Stimulated activated effector memory CD8-positive, alpha-beta T cell treated with anti-CD3 and anti-CD28 coated beads, Interleukin-12 subunit alpha, Interleukin-12 subunit beta, amount 100 ng/mL, for 72 hours (primary cell): ENCODE results near the gene ASAP2.

Experiments used
- ATAC-seq: fragments of 150-1000 bp; cut with Tn5 transposase; 2 replicates; pipeline ENCODE4 v1.10.0; 2021
- DNase-seq, 2 donors: peaks; one replicate each; pipeline ENCODE4 v3.0.0; 2021 to 2022; ENCODE audit warnings: low spot score in 2 of 2
- H3K27ac Mint-ChIP-seq: one replicate; pipeline ENCODE4 v1.8.0; 2022; ENCODE audit warnings: mild to moderate bottlenecking, mixed read lengths
- H3K36me3 Mint-ChIP-seq: one replicate; pipeline ENCODE4 v1.8.0; 2022; ENCODE audit warnings: mild to moderate bottlenecking, mixed read lengths
- H3K4me1 Mint-ChIP-seq: one replicate; pipeline ENCODE4 v1.8.0; 2022; ENCODE audit warnings: mixed read lengths
- H3K4me3 Mint-ChIP-seq: one replicate; pipeline ENCODE4 v1.8.0; 2022; ENCODE audit warnings: mild to moderate bottlenecking, mixed read lengths
- H3K9me3 Mint-ChIP-seq: one replicate; pipeline ENCODE4 v1.8.0; 2022; ENCODE audit warnings: mixed read lengths

The ASAP2 gene

DNA sequence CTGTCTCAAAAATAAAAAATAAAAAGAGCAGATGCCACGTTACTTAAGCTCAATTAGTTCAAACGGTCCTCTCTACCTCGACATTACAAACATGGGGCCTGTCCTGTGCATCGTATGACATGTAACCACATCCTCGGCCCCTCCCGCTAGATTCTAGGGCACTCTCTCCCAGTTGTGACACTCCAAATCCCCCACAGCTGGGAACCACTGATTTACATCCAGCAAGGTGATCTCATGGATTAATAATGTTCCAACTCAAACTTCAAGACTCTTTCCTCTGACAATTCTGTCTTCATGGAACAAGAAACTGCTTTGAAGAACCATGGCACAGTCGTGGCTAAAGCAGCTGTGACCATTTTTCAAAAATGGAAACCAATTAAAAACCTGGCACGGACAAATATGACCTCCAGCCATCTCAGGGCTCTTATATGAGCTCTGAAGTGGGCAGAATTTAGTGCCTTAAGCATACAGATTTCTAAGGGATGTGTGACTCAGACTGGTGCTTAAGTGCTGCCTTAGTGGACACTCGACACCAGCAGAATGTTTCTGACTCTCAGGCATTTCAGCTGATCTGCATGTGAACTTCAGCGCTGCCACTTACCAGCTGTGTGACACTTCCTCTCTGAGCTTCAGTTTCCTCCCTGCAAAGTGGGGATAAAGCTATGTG lies 31.7 kb upstream of the ASAP2 start:
- ATAC-seq, result no peak
- no peak overlapping the region for H3K4me3 Mint-ChIP-seq
- H3K9me3 Mint-ChIP-seq, result no peaks in the 10 kb centered on the region
- H3K27ac Mint-ChIP-seq, result no peak overlapping the region
- DNase-seq, result no peak
- H3K36me3 Mint-ChIP-seq, result no peaks in the 10 kb centered on the region
- H3K4me1 Mint-ChIP-seq, result no peaks in the 10 kb centered on the region

DNA sequence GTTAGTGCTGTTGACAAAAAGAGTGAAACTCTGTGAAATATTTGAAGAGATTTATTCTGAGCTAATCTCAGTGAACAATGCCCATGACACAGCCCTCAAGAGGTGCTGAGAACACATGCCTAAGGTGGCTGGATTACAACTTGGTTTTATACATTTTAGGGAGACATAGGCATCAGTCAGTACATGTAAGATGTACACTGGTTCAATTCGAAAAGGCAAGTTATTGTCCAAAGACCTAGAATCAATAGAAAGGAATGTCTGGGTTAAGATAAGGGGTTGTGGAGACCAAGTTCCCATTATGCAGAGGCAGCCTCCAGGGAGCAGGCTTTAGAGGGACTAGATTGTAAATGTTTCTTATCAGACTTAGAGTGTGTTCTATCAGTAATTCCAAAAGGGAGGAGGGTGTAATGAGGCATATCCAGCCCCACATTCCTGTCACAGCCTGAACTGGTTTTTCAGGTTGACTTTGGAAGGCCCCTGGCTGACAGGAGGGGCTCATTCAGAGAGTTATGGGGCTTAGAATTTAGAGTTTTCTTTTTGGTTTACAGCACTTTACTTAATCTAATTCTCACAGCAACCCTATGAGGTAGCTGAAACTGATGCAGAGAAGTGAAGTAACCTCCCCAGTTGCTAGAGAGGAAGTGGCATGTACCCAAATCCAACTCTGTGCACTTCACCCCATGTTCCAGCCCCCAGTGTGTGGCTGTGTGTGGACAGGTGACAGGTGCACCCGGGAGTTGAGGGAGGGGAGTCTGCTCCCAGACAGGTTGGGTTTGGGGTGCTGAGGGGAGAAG lies 28.3 kb upstream of the ASAP2 start:
- no peaks in the 10 kb centered on the region for H3K36me3 Mint-ChIP-seq
- no peaks in the 10 kb centered on the region for H3K4me1 Mint-ChIP-seq
- H3K9me3 Mint-ChIP-seq, result no peaks in the 10 kb centered on the region
- H3K4me3 Mint-ChIP-seq, result no peak overlapping the region
- no peak overlapping the region for H3K27ac Mint-ChIP-seq
- ATAC-seq, result peak; percentile 34
- no peak for DNase-seq

DNA sequence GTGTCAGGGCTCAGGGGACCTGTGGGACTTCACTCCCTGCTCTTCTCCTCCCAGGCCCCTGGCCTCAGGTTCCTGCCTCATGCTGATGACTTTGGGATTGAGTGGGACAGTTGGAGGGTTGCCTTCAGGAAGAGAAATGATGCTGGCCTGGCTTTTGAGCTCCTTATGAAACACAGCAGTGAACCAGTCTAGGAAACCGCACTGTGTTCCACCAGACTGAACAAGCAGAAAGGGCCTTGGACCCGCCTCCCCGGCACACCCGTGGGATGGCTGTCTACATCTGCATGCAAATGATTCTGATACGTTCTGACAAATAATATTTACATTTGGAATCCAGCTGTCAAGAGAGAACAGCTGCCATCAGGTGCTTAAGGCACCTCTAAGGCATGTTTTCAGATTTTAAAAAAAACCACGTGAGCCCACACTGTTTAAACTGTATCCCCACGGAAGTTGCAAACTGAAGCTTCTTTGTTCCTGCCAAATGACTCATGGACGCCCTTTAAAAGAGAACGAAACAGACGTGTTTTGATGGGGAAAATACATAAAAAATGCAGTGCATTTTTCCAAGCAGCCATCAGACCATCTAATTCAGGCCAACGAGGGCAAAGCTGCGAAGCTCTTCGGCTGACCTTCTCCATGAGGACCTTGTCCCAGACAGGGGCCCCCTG lies 27.6 kb upstream of the ASAP2 start:
- Mint-ChIP-seq H3K36me3 (no peaks in the 10 kb centered on the region), H3K9me3 (no peaks in the 10 kb centered on the region), H3K27ac (no peak overlapping the region), H3K4me1 (no peaks in the 10 kb centered on the region), H3K4me3 (no peak overlapping the region)
- ATAC-seq, result no peak
- DNase-seq, result no peak

DNA sequence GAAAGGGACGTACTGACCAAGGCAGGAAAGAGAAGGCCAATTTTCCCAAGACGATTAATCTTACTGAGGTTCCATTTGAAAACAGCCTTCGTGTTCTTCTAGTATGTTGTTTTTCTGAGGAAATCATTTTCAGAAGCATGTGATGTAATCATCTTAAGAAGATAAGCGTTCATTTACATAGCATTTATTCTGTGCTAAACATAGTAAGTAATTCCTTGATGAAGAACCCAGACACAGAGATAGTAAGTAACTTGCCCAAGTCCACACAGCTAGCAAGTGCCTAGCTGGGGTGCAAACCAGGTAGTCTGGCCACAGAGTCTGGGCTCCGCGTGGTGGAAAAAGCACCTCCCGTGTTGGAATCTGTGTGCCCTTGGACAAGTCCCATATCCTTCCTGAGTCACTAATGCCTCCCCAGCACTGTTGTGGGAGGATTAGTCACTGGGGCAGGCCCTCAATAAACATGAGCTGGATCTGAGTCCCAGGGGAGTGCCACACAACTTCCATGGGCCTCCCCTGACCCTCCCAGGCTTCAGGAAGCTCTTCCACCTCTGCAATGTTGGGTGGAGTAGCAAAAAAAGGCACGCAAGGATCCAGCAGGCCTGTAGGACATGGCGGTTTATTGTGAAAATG lies 26.9 kb upstream of the ASAP2 start:
- H3K4me1 Mint-ChIP-seq, result no peaks in the 10 kb centered on the region
- H3K9me3 Mint-ChIP-seq, result no peaks in the 10 kb centered on the region
- no peak overlapping the region for H3K4me3 Mint-ChIP-seq
- H3K36me3 Mint-ChIP-seq, result no peaks in the 10 kb centered on the region
- H3K27ac Mint-ChIP-seq, result no peak overlapping the region
- no peak for DNase-seq
- ATAC-seq, result no peak

DNA sequence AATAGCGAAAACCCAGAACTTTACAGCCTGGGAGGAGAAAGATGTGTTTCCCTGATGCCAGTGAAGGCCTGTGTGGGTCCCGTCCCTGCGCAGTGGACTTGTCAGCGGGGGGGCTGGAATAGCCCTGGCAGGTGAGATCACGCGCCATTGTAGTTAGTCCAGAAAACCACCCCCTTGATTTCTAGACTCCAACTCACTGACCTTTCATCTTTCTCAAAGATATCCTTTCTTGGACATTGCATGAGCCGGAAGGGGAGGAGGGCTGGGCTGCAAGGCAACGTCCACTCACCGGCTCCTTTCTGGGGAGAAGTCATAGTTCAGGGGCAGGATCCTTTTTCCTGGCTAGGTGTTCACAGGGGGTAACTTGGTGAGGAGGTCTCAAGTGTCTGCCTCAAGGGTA lies 22.3 kb upstream of the ASAP2 start:
- no peak overlapping the region for H3K27ac Mint-ChIP-seq
- no peak overlapping the region for H3K4me3 Mint-ChIP-seq
- H3K4me1 Mint-ChIP-seq, result no peaks in the 10 kb centered on the region
- ATAC-seq (no peak), DNase-seq (no peak)
- H3K36me3 Mint-ChIP-seq, result no peaks in the 10 kb centered on the region
- no peaks in the 10 kb centered on the region for H3K9me3 Mint-ChIP-seq

DNA sequence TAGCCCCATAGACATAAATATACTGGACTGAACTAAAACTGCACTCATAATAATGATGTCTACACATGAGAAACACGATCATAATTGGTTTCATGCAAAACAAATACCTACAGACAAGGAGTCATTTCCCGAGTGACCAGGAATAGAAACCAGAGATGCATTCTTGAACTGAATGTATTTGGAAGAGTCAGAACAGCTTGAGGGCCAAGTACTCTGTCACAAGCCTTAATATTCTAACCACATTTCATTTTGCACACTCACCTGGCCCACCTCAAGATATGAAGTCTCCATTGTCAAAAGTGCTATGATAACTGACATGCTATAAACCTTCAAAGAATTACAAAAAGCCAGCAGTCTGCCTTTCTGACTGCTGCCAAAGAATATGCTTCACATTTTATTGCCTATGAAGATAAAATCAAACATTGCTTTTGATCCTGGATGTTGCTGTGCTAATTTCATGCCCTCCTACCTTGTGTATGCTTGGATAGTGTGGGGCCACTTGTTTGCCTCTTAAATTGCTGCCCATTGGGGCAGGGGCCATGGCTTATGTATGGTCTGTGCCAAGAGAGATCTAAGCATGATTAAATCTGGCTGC lies 18.9 kb upstream of the ASAP2 start:
- Mint-ChIP-seq H3K36me3 (no peaks in the 10 kb centered on the region), H3K4me3 (no peak overlapping the region), H3K9me3 (no peaks in the 10 kb centered on the region), H3K27ac (no peak overlapping the region), H3K4me1 (no peaks in the 10 kb centered on the region)
- DNase-seq (no peak), ATAC-seq (peak; percentile 41)

DNA sequence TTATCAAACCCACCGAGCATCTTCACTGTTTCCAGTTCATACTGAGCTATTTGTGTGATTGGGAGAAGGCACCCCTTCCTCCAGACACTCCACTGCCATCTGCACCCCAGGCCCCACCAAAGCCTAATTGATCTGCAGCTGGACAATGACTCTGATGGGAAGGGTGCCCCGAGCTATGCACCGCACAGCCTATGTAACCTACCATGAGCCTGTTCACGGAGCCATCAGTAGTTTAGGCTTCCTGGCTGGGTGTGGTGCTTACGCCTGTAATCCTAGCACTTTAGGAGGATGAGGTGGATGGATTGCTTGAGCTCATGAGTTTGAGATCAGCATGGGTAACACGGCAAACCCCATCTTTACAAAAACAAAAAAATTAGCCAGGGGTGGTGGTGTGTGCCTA lies 17.8 kb upstream of the ASAP2 start:
- H3K4me3 Mint-ChIP-seq, result no peak overlapping the region
- no peaks in the 10 kb centered on the region for H3K4me1 Mint-ChIP-seq
- DNase-seq (no peak), ATAC-seq (no peak)
- H3K36me3 Mint-ChIP-seq, result no peaks in the 10 kb centered on the region
- H3K9me3 Mint-ChIP-seq, result no peaks in the 10 kb centered on the region
- no peak overlapping the region for H3K27ac Mint-ChIP-seq

DNA sequence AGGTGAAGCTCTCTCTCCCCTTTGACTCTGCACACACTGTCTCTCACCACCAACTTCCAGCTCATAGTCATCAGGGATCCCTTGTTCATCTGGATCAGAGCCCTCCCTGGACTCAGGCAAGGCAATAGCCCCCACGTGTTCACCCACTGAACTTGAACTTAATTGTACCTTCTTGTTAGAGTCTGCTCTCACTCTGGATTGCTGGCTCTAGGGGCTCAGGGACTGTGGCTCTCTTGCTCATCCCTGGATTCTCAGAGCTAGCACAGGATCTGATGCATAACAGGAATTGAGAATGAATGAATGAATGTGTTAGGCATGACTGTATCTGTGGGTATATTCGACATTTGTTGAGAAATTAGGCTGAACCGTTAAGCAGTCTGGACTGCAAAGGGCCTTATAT lies 16.7 kb upstream of the ASAP2 start:
- no peak for DNase-seq
- no peak overlapping the region for H3K4me3 Mint-ChIP-seq
- H3K9me3 Mint-ChIP-seq, result no peaks in the 10 kb centered on the region
- no peaks in the 10 kb centered on the region for H3K36me3 Mint-ChIP-seq
- no peaks in the 10 kb centered on the region for H3K4me1 Mint-ChIP-seq
- no peak overlapping the region for H3K27ac Mint-ChIP-seq
- ATAC-seq, result peak; percentile 29

DNA sequence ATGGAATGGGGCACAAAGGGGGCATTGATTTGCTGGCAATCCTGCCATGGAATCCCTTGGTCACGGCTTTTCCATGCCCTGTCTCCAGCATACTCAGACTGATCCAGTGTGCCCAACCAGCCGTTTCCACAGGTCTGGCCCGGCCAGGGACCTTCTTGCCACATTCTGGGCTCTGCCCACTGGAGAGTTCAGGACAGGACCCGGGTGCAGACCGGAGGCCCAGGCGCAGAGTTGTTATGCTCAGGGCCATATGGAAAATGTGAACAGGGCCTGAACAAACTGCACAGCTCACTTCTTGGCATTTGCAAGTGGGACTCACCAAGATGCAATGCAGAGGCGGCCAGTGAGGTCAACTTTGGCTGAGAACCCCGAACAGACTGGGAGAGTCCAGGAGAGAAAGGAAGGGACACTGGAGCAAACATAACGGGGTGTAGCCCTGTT lies 15.6 kb upstream of the ASAP2 start:
- ATAC-seq (no peak), DNase-seq (no peak)
- Mint-ChIP-seq H3K9me3 (no peaks in the 10 kb centered on the region), H3K4me3 (no peak overlapping the region), H3K27ac (no peak overlapping the region), H3K36me3 (no peaks in the 10 kb centered on the region), H3K4me1 (no peaks in the 10 kb centered on the region)

DNA sequence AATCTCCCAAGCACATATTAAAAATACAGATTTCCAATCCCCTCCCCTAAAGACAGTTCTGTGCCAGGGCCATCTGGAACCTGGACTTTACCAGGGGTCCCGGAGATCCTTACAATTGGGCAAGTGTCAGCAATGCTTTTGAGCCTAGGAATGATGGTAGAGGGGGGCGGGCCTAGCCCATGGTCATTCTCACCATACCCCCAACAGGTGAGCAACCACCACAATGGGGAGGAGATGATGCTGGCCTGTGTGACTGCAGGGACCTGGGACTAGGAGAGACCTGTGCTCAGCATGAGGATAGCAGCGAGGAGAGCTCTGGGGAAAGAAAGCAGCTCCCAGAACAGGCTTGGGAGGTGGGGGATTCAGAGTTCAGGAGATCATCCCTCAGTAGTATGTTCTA lies 13.9 kb upstream of the ASAP2 start:
- H3K4me3 Mint-ChIP-seq, result no peak overlapping the region
- H3K4me1 Mint-ChIP-seq, result no peaks in the 10 kb centered on the region
- H3K27ac Mint-ChIP-seq, result no peak overlapping the region

DNA sequence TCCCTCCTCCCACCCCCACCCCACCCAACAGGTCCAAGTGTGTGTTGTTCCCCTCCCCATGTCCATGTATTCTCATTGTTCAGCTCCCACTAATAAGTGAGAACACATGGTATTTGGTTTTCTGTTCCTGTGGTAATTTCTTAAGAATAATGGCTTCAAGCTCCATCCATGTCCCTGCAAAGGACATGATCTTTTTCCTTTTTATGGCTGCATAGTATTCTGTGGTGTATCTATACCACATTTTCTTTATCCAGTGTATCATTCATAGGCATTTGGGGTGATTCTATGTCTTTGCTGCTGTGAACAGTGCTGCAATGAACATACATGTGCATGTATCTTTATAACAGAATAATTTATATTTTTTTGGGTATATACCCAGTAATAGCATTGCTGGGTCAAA lies 12.3 kb upstream of the ASAP2 start:
- no peaks in the 10 kb centered on the region for H3K36me3 Mint-ChIP-seq
- H3K4me3 Mint-ChIP-seq, result no peak overlapping the region
- H3K9me3 Mint-ChIP-seq, result no peaks in the 10 kb centered on the region
- ATAC-seq (no peak), DNase-seq (no peak)
- H3K27ac Mint-ChIP-seq, result no peak overlapping the region
- no peaks in the 10 kb centered on the region for H3K4me1 Mint-ChIP-seq

More for the DNA sequence above, 13.9 kb upstream of the ASAP2 start:
- Mint-ChIP-seq H3K9me3 (no peaks in the 10 kb centered on the region), H3K36me3 (no peaks in the 10 kb centered on the region)
- ATAC-seq, result no peak
- no peak for DNase-seq

DNA sequence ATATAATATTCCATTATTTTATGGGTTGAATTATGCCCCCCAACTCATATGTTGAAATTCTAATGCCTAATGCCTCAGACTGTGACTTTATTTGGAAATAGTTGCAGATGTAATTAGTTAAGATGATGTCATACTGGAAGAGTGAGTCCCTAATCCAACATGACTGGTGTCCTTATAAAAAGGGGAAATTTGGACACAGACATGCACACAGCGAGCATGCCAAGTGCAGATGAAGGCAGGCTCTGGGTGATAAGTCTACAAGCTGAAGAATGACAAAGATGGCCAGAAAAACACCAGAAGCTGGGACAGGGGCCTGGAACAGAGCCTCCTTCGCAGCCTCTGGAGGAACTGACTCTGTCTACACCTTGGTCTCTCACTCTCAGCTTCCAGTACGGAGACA lies 10.0 kb upstream of the ASAP2 start:
- no peak for DNase-seq
- no peak overlapping the region for H3K27ac Mint-ChIP-seq
- no peaks in the 10 kb centered on the region for H3K36me3 Mint-ChIP-seq
- no peak for ATAC-seq
- no peak overlapping the region for H3K4me3 Mint-ChIP-seq
- H3K4me1 Mint-ChIP-seq, result no peaks in the 10 kb centered on the region
- H3K9me3 Mint-ChIP-seq, result no peaks in the 10 kb centered on the region

DNA sequence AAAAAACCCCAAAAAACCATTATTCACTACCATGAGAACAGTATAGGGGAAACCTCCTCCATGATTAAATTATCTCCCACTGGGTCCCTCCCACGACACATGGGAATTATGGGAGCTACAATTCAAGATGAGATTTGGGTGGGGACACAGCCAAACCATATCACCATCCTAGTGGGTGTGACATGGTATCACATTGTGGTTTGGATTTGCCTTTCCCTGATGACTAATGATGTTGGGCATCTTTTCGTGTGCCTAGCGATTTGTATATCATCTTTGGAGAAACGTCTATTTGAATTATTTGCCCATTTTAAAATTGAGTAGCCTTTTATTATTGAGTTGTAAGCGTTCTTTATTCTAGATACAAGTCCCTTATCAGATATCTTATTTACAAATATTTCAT lies 8.7 kb upstream of the ASAP2 start:
- ATAC-seq (no peak), DNase-seq (no peak)
- Mint-ChIP-seq H3K27ac (no peak overlapping the region), H3K9me3 (no peaks in the 10 kb centered on the region), H3K4me1 (no peaks in the 10 kb centered on the region), H3K36me3 (no peaks in the 10 kb centered on the region), H3K4me3 (no peak overlapping the region)

DNA sequence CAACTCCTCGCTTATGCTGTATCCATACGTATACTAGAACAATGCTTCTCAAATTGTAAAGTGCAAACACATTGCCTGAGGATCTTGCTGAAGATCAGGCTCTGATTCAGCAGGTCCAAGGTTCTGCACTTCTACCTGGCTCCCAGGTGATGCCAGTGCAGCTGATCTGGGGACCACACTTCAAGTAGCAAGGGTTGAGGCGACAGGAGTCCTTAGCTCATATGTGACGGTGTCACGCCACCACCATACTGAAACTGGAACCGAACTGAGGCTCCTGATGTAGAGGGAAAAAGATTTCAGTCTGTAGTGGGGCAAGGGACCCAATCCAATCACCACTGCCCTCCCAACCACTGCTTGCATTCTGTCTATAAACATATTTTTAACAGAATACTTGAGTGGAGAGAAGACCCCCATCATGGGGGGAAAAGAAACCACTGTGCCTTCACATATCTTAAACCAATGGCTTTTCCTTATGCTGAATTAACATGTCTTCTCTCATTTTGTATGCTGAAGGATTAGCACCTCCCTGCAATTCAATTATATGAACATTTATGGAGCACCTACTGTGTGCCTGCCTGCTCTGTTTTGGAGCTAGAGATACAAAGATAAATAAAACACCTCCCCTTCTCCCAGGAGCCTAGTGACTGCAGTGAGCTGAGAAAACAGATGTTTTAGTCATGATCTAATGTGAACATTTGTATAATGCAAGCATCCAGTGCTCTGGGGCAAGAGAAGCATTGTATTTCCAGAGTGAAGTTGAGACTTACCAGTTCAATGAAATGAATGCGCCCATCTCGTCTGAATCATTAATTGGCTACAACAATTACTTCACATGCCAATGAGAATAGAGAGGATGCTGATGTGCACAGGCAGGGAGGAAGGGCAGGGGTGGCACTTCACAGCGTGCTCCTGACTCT lies 6.6 kb upstream of the ASAP2 start:
- no peak overlapping the region for H3K27ac Mint-ChIP-seq
- no peak for ATAC-seq
- DNase-seq, result no peak
- H3K4me3 Mint-ChIP-seq, result no peak overlapping the region
- no peaks in the 10 kb centered on the region for H3K36me3 Mint-ChIP-seq
- H3K9me3 Mint-ChIP-seq, result no peaks in the 10 kb centered on the region
- no peaks in the 10 kb centered on the region for H3K4me1 Mint-ChIP-seq
